HG03378 (cell line): Measurements from ENCODE around the gene MCC.

Source experiments
- ATAC-seq: cut with Tn5 transposase; IDR thresholded peaks from one replicate; pipeline ENCODE4 v1.9.1; 2021; ENCODE audit warnings: mild to moderate bottlenecking, moderate library complexity; ENCODE audit not compliant: unreplicated experiment

Gene MCC

DNA sequence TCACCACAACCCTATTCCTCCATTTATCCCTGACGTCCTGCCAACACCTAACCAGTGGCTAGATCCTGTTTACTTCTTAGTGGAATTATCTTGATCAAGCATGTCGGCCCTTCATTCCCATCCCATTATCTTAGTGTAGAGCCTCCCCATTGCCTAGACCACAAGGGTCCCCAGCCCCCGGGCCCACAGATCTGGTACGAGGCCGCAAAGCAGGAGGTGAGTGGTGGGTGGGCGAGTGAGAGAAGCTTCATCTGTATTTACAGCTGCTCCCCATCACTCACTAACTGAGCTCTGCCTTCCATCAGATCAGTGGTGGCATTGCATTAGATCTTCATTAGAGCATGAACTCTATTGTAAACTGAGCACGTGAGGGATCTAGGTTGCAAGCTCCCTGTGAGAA lies 236.2 kb downstream of the MCC start:
- ATAC-seq = no peak

DNA sequence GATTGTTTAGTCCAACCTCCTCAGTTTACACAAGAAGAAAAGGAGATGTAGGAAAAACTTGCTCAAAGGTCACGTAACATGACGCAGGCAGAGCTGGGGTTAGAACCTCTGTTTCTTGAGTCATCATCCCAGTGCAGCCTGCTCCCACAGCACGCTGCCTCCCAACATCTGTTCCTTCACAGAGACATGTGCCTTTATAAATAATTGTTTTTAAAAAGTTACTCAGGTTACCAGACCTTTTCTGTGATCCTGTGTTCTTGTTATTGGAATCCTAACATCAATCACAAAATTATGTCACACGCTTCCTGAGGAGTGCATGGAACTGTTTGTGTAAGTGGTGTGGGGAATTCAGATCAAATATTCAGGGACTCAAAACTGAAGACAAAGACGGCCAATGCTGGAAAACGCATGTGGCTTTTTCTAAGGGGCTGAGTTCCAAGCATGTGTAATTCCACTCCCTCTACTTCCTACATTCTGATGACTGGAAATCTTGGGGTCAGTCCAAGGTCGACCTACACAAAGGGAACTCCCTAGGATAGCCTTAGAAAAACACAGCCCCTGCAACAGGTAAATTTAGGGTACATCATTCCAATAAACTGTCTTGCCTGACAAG lies 237.8 kb downstream of the MCC start:
- ATAC-seq = no peak

DNA sequence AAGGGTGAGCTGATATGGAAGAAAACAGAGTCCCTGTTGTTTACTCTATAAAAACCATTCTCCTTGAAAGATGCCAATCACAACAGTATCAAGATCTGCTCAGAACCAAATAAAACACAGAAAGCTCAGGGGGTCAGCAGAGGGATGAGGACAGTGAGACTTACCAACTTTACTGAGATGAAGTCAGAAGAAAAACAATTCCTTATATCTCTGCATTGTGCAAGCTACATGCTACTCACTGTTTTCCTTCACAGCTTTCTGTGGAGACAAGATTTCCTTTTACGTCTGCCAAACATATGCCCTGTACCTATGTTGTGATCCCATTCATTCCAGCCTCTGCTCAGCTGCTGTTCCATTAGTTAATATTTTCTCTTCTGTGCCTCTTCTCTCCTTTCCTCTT lies 239.0 kb downstream of the MCC start:
- ATAC-seq = no peak

DNA sequence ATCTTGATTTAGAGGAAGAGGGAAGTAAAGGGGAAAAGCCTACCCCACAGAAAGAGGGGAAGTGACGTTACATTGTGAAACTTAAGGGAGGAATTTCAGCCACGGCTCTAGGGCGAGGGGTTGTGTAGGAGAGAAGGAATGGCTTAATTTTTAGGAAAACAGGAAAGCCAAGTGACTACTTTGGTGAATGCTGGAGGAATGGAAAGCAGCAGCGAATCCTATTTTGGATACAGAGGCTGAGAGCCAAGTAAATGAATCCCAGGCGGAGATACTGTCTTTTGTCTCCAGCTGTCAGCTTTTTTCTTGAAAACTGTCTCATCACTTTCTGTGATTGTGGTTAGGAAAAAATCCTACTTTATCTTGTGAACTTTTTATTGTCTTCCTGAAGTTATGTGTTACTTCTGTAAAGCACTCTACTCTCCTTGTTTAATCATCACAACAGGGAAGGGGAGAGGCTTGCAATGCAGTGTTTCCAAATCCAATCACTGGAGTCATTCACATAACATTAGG lies 241.8 kb downstream of the MCC start:
- ATAC-seq = no peak

DNA sequence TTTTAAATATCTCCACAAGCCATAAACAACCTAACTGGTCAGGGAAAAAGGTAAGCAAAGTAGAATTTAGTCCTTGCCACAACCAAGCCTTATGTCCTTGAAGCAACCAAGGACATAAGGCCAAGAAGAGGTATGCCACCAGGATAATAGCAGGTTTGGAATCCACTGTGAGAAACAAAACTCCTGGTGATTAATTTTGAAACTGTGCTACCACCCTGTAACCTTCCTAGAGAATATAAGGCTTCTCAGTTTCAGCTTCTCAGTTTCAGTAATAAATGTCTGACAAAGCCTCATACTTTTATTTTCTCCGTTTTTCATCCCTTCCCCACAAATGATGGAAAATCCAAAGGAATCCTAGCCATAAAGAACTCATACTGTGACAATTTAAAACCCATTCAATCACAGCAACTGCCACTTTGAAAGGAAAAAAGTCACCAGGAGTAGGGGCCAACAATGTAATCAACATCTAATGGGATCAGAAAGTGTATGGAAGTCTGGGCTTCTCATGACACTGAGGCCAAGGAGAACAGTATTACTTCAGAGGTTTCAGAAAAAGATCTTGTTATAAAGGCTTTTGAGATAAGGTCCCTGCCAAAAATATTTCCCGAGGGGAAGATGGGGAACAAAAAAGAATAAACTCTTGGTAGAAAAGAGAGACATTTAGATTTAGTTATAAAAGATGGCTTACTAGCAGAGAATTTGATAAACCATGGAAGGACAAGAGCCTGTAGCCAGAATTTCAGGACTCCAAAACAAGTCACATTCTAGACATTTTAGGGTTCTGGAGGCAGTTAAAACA lies 242.6 kb downstream of the MCC start:
- ATAC-seq = no peak

DNA sequence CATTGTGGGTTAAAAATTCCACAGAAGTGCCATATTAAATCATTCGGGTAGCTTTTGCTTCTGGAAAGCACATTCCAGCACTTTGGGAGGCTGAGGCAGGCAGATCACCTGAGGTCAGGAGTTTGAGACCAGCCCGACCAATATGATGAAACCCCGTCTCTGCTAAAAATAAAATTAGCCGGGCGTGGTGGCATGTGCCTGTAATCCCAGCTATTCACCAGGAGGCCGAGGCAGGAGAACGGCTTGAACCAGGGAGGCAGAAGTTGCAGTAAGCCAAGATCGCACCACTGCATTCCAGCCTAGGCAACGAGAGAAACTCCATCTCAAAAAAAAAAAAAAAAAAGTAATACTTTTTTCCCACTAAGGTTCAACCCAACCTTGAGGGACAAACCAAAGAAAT lies 243.3 kb downstream of the MCC start:
- no peak for ATAC-seq

DNA sequence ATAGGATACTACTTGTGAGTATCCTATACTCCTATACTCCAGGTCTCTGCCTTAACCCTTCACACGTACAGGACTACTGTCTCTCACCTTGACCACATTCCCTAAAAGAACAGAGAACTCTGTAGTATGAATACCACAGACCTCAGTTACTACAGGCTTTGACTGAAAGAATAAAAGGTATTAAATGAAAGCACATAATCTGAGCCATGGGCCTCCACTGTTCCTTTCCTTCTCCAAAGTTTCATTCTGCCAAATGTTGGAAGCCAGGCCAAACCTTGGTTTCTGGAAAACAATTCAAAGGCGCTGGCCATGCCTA lies 244.9 kb downstream of the MCC start:
- ATAC-seq = no peak

DNA sequence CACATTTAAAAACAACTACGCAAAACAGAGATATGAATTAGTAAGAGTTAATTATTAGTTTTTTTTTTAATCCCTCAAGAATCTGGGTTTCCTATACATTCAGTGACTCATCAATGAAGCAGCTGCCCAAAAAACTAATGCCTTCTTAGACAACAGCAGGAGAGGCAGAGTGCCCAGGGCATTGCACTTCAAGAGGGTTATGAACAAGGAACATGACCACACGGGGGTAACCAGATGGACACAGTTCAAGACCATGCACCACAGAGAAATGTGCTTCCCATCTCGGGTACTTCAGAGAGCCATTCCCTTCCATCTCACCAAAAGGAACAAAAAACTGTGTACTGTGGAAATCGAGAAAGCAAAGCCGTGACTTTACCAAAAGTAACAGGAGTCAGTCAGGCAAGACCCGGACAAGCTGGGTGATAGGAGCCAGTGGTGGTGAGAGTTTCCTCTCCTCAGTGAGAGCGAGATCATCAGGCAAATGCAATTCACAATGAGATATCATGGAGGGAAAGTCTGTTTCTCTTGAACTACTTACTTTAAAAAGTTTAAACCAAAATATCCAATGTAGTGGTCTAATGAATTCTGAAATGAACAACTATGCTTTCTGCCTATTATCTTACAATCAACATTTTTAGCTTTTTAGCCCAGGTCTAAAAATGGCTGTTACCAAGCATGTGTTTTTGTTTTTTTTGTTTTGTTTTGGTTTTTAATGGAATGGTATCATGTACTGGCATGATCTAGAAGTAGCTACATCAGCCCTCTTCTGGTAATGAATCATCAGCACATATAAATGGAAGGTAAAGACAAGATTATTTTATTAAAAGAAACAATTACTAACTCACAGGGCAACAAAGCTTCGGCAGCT lies 245.5 kb downstream of the MCC start:
- ATAC-seq = no peak

DNA sequence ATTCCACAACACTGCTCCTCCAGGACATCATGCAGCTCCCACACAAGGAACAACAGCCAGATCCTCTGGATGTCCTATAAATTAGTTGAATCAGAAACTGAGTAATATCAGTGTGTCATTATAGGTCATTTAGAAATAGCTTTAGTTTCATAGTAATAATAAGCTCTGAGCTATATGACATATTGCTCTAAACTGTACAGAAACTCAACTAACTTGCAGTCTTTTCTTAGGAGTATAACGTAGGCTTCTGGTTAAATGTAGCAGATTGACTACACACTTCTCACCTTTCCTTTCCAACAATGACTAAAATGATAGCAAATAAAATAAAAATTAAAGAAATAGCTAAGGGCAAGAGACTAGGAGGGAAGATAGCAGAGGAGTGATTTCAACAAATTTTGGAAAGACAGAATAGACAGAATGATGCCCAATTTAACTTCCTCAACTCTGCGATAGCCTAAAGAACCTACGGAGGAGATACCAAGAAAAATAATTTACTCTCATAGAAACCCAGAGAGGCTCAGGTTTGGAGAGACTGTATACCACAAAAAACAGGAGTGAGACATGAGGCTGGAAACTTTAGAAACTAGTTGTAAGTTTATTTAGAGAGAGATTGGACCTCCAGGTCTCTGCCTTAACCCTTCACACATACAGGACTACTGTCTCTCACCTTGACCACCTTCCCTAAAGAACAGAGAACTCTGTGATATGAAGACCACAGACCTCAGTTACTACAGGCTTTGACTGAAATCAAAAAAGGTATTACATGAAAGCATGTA lies 247.1 kb downstream of the MCC start:
- ATAC-seq = no peak

DNA sequence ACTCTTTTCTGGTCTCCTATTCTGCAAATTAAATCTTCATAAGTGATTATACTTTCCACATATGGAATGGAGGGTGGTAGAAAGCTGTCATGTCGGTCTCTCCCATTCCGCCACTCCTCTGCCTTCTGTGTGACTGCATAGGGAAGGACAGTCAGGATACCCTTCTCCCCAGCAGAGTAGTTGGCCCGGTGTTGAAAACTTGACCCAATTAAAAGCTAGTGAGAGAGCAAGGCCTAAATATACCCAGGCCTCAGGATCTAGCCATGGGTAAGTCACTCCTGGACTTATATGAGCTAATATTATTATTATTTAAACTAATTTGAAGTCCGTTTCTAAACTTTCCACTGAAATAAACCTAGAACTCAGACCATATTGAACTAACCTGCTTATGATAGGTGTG lies 248.2 kb downstream of the MCC start:
- ATAC-seq = no peak

DNA sequence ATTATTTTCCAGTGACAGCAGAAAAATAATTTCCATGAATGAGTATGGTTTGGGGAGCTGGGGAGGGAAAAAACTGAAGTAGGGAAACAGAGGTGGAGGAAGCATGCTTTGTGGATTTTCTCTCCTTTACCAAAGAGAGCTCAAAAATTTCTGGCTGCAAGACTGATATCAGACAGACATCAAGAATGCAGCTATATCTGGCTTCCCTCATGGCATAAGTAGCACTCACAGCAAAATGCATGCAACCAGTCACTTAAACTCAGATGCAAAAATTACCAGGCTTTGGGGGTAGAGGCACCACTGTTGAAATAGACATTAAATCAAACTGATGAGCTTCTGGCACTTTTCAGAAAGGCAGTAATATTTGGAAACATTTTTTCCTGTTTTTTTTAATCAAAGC lies 250.4 kb downstream of the MCC start:
- no peak for ATAC-seq

DNA sequence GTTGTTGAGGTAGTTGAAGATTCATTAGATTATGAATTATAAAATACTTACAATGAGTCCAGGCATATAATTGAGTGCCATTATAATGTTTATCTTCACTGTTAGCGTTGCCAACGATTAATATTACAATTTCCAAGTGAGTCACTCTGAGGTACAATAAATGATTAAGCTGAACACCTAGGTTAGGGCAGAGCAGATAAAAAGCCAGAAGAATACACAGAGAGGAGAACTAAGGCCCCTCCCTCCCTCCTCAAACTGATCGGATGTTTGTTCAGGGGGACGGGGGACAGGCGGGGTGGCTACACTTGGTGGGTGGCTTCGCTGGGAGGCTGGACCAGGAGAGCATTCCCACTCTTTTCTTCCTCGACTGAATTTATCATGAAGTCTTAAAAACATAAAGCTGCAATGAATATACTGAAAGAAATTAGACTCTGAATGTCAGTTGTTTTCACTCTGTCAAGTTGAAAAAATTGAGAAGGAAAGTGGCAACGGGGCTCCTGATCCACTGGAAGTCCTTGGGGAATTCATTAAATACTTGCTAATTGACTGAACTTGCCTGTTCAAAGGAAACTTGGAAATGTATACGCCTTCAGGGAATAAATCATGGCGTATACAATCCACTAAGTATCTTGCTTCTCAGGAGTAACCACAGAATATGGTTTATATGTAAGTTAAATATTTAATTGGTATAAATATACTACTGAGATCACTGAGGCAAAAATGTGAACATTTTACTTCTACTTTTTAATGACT lies 251.5 kb downstream of the MCC start:
- ATAC-seq = no peak

DNA sequence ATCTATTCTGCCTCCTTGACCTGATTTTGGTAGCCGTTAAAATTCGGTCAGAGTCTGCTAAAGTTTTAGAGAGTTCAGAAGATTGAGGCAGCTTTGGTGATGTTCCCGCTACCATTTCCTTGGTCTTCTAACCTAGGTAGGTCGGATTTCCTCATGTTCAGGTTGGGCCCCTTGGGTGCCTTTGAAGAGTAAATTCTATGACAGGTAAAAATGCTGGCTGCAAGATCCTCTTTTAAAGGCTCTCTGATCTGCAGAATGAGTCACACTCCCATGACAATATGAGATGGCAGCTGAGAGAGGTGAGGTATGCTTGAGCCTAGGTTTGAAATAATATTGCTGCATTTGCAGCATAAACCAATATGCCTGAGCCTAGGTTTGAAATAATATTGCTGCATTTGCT lies 252.4 kb downstream of the MCC start:
- ATAC-seq = no peak

DNA sequence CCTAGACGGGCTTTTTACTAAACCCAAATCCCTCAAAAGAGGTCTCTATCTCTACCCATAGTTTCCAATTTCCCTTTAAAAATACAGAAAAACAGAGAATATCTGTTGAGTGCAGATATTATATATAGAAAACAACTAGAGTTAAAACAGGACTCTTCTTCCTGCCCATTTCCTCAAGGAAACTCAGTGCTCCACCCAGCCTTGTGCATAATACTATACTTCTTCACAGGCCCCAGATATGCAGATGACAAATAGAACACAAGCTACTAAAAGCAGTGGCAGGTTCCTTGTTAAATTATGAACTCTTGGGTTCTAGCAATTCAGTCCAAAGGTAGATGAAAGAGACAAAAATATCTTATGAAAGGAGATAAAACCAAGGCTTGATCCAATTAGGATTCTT lies 253.7 kb downstream of the MCC start:
- no peak for ATAC-seq

DNA sequence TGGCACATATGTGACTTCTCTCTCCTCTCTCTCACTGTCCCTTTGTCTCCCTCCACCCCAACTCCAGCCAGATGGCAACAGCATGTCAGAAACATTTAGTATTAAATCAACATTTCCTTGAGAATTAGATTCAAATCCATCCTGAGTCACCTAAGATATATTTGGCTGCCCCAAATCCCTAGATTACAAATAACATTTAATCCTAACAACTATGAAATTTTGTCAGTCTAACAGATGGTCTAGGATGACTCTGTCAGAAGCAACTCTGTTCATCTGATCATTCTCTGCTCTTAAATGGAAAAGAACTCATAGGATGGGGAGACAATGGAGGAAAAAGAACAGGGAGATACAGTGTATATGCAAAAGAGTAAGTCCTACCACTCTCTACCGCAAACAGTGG lies 254.6 kb downstream of the MCC start:
- no peak for ATAC-seq

DNA sequence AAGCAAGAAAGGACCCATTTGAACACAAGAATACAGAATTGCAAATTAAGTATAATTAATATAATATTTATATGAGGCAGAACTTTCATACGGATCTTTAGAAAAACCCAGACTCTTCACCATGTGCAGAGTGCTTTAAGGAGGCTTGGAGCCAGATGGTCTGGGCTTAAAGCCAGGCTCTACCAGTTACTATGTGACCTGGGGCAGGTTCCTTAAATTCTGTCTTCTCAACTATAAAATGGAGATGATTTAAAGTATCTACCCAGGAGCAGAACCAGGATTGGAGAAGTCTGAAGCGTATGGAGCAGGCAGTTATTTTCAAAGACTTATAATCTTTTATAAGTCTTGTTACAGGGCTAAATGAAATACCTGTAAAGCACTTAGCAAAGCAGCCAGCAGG lies 255.6 kb downstream of the MCC start:
- no peak for ATAC-seq

DNA sequence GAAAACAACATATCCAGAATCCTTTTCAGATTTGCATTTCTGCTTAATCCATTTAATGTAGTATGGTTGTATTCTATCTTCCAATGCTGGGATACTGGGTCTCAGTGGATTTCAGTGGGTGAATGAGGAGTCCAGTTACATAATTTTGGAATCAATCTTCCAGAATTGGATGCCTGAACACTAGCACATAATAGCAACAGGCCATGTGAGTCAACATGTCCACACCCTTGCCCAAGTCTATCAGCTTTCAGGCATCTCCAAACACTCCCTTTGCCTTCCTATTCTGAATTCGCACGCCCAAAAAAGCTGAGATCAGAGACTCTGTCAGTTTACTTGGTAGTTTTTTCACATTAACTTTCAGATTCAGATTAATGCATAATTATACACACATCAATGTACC lies 256.0 kb downstream of the MCC start:
- ATAC-seq = no peak

DNA sequence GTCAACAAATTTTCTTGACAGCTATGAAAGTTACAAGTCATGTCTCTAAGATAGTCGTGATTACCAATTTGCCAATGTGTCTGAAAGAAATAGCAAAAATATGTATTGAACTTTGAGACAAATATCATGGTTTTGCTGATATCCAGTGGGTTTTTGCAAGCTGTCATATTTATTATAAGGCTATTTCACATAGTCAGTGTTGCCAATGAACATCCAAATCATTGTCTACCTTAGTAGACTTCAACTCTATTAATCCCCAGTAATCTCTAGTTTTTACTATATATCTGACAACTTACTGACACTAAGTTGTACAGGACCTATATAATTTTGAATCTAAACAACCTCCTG lies 256.6 kb downstream of the MCC start:
- ATAC-seq = no peak

DNA sequence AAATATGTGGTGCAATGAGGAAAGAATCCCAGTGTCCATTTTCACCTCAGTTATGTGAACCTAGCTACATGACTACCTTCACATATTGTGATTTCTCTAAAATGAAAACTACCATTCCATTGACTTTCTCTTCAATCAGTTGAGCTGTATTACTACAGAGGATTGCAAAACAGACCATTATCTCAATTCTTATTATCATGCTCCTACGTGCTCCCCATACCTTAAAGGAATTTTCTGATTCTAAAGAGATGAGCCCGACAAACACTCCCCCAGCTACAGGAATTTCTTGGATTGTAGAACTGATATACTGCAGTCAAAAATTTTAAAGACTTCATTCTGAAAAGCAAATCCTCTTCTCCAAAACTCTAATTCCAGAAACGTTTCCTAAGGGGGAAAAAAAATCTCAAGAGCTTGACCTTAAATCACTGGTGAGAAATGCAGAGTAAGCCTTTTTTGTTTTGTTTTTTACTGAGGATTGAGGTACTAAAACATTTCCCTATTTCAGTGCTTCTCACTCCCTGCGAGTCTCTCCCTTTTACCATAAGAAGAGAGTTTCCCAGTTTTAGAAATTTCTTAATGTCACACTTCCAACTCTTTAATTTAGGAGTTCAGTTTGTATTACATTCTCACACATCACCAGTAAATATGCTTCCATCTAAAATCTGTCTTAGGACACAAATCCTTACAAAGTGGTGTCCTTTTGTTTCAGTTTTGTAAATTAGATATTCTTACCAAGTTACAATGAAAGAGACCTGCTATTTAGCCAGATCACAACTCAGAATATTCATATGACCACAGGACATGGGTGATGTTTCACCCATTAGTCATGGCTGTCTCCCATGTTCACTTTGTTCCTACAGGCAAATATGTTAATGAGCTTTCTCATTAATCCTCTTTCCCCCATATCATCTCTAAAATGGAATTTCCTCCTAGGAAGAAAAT lies 257.3 kb downstream of the MCC start:
- ATAC-seq = no peak
